H1 (cell line): Measurements from ENCODE around the gene UBASH3A. TPM values are rescaled to one million over a fixed set of nuclear protein-coding genes. Genes with fewer than 3 reads are reported as not detected.

Source experiments
- CTCF ChIA-PET: fragments of 300-600 bp; sonication (Branson Sonifier 250); formaldehyde crosslinking; loops from one replicate; lab custom pipeline; 2021; ENCODE audit not compliant: partially characterized antibody; lab: Charles Lee
- POLR2A ChIA-PET: fragments of 300-600 bp; sonication (Branson Sonifier 250); formaldehyde crosslinking; loops from one replicate; lab custom pipeline; 2021; ENCODE audit warnings: inconsistent platforms; ENCODE audit not compliant: partially characterized antibody; lab: Charles Lee
- DNase-seq, 2 experiments: peaks; one replicate each; pipeline versions ENCODE4 v3.0.0 to v3.0.0-alpha.2; 2010 to 2022; ENCODE audit warnings: low spot score in 2 of 2, low read depth in 1 of 2, mixed read lengths in 1 of 2
- FAIRE-seq: peaks from 2 replicates; lab custom pipeline; 2011; peaks lifted over from hg19 to GRCh38; lab: Jason Lieb, UNC
- H2AFZ ChIP-seq: 2 replicates; pipeline ENCODE4 v1.8.1; 2012; ENCODE audit warnings: low read length, inconsistent platforms
- H2AK5ac ChIP-seq: 2 replicates; pipeline ENCODE4 v1.6.1; 2013; ENCODE audit warnings: low read depth, low read length
- H2BK120ac ChIP-seq: replicated peaks from 2 replicates; pipeline ENCODE3; 2013; ENCODE audit warnings: low read depth, low read length, inconsistent platforms
- H2BK12ac ChIP-seq: 2 replicates; pipeline ENCODE4 v1.6.1; 2013; ENCODE audit warnings: low read depth, low read length
- H2BK15ac ChIP-seq: 2 replicates; pipeline ENCODE4 v1.6.1; 2013; ENCODE audit warnings: low read length
- H2BK20ac ChIP-seq: 2 replicates; pipeline ENCODE4 v1.6.1; 2013; ENCODE audit warnings: low read length
- H2BK5ac ChIP-seq: 2 replicates; pipeline ENCODE4 v1.6.1; 2013; ENCODE audit warnings: low read depth, low read length
- H3K14ac ChIP-seq: 2 replicates; pipeline ENCODE4 v1.6.1; 2013; ENCODE audit warnings: inconsistent platforms; ENCODE audit not compliant: insufficient read length
- H3K18ac ChIP-seq: 2 replicates; pipeline ENCODE4 v1.6.1; 2013; ENCODE audit warnings: low read length; ENCODE audit errors: extremely low read depth
- H3K23ac ChIP-seq: 2 replicates; pipeline ENCODE4 v1.6.1; 2013; ENCODE audit warnings: inconsistent platforms; ENCODE audit not compliant: insufficient read length
- H3K23me2 ChIP-seq: 2 replicates; pipeline ENCODE4 v1.6.1; 2013; ENCODE audit warnings: low read depth, low read length
- H3K27ac ChIP-seq: 2 replicates; pipeline ENCODE4 v1.6.1; 2011; ENCODE audit warnings: low read depth, low read length, inconsistent platforms
- H3K27me3 ChIP-seq, 4 experiments: replicated peaks in 1 of 4; 1 replicate in 1 of 4; 2 replicates in 3 of 4; pipeline versions ENCODE4 v1.6.1 to v1.8.1; 2011 to 2013; ENCODE audit warnings: low read length in 3 of 4, mild to moderate bottlenecking in 3 of 4, inconsistent platforms in 2 of 4, mixed read lengths in 2 of 4, moderate library complexity in 1 of 4; ENCODE audit not compliant: control insufficient read depth in 3 of 4, insufficient read depth in 3 of 4; ENCODE audit errors: extremely low read depth in 1 of 4
- H3K36me3 ChIP-seq, 4 experiments: 2 replicates each; pipeline versions ENCODE4 v1.6.1 to v1.8.1; 2011 to 2013; ENCODE audit warnings: mild to moderate bottlenecking in 4 of 4, low read length in 3 of 4, moderate library complexity in 2 of 4, control low read depth in 1 of 4, inconsistent platforms in 1 of 4; ENCODE audit not compliant: insufficient read depth in 4 of 4, control insufficient read depth in 2 of 4
- H3K4ac ChIP-seq: replicated peaks from 2 replicates; pipeline ENCODE3; 2013; ENCODE audit warnings: low read length, low read depth, mixed read lengths, inconsistent platforms; ENCODE audit not compliant: insufficient read length
- H3K4me1 ChIP-seq, 4 experiments: replicated peaks in 1 of 4; 1 replicate in 1 of 4; 2 replicates in 3 of 4; pipeline versions ENCODE4 v1.6.1 to v1.8.1; 2011 to 2013; ENCODE audit warnings: low read length in 3 of 4, inconsistent platforms in 2 of 4, mixed read lengths in 1 of 4; ENCODE audit not compliant: insufficient read depth in 4 of 4, control insufficient read depth in 3 of 4
- H3K4me2 ChIP-seq, 2 experiments: 2 replicates each; pipeline versions ENCODE4 v1.6.1 to v1.8.1; 2011 to 2013; ENCODE audit warnings: low read depth in 2 of 2, low read length in 2 of 2, control low read depth in 1 of 2, inconsistent platforms in 1 of 2, mild to moderate bottlenecking in 1 of 2; ENCODE audit not compliant: insufficient read depth in 1 of 2
- H3K4me3 ChIP-seq, 4 experiments: fragments of 200-600, 300-600 bp in 1 of 4; sonication (generic), shearing (Covaris generic), sonication (Bioruptor Twin) in 1 of 4; 2 replicates each; pipeline versions ENCODE4 v1.5.1 to v1.8.1; 2011 to 2016; ENCODE audit warnings: low read length in 4 of 4, low read depth in 3 of 4, control low read depth in 2 of 4, inconsistent platforms in 2 of 4, mild to moderate bottlenecking in 2 of 4, mixed read lengths in 1 of 4, moderate library complexity in 1 of 4; ENCODE audit not compliant: insufficient read depth in 2 of 4; ENCODE audit errors: extremely low read depth in 1 of 4
- H3K56ac ChIP-seq: replicated peaks from 2 replicates; pipeline ENCODE3; 2013; ENCODE audit warnings: low read depth, mild to moderate bottlenecking, mixed read lengths, low read length, inconsistent platforms; ENCODE audit not compliant: insufficient read length
- H3K79me1 ChIP-seq: 2 replicates; pipeline ENCODE4 v1.6.1; 2013; ENCODE audit warnings: low read depth, low read length, control low read depth
- H3K79me2 ChIP-seq, 2 experiments: 2 replicates each; pipeline versions ENCODE4 v1.6.1 to v1.8.1; 2012 to 2013; ENCODE audit warnings: low read length in 2 of 2, mild to moderate bottlenecking in 2 of 2, inconsistent platforms in 1 of 2; ENCODE audit not compliant: insufficient read depth in 2 of 2, control insufficient read depth in 1 of 2
- H3K9ac ChIP-seq, 4 experiments: replicated peaks in 1 of 4; 1 replicate in 1 of 4; 2 replicates in 3 of 4; pipeline versions ENCODE4 v1.6.1 to v1.8.1; 2011 to 2013; ENCODE audit warnings: low read depth in 3 of 4, low read length in 3 of 4, control low read depth in 2 of 4, mild to moderate bottlenecking in 2 of 4, moderate library complexity in 2 of 4, inconsistent platforms in 1 of 4; ENCODE audit errors: extremely low read depth in 1 of 4
- H3K9me3 ChIP-seq, 2 experiments: 2 replicates each; pipeline versions ENCODE4 v1.6.1 to v1.8.1; 2012 to 2013; ENCODE audit warnings: mild to moderate bottlenecking in 2 of 2, moderate library complexity in 2 of 2, control low read depth in 1 of 2, inconsistent platforms in 1 of 2, low read depth in 1 of 2, low read length in 1 of 2, mixed read lengths in 1 of 2; ENCODE audit not compliant: insufficient read depth in 2 of 2
- H4K20me1 ChIP-seq, 2 experiments: replicated peaks in 1 of 2; 2 replicates each; pipeline versions ENCODE3 to v1.8.1; 2011 to 2013; ENCODE audit warnings: inconsistent platforms in 2 of 2, low read length in 2 of 2, mild to moderate bottlenecking in 1 of 2; ENCODE audit not compliant: insufficient read depth in 2 of 2, control insufficient read depth in 1 of 2
- H4K5ac ChIP-seq: 2 replicates; pipeline ENCODE4 v1.6.1; 2013; ENCODE audit warnings: low read length, low read depth, mixed read lengths, inconsistent platforms; ENCODE audit not compliant: insufficient read length
- H4K8ac ChIP-seq: 2 replicates; pipeline ENCODE4 v1.8.0; 2013; ENCODE audit warnings: mild to moderate bottlenecking, moderate library complexity, low read length, inconsistent platforms; ENCODE audit not compliant: insufficient read depth; ENCODE audit errors: extremely low read depth
- H4K91ac ChIP-seq: replicated peaks from 2 replicates; pipeline ENCODE3; 2013; ENCODE audit warnings: low read length, mixed read lengths, inconsistent platforms; ENCODE audit not compliant: insufficient read length
- CTBP2 ChIP-seq: IDR thresholded peaks from 2 replicates; pipeline ENCODE4 v1.7.0; 2011; ENCODE audit warnings: borderline replicate concordance, mild to moderate bottlenecking, moderate library complexity, mixed read lengths, low read length; ENCODE audit not compliant: insufficient read depth, insufficient read length
- GABPA ChIP-seq: IDR thresholded peaks from 2 replicates; pipeline ENCODE4 v1.6.1; 2011; ENCODE audit warnings: mild to moderate bottlenecking, low read length, moderate library complexity, borderline replicate concordance; ENCODE audit not compliant: insufficient read depth
- JUND ChIP-seq: IDR thresholded peaks from 2 replicates; pipeline ENCODE4 v1.6.1; 2011; ENCODE audit warnings: mild to moderate bottlenecking, improper control_type of control experiment, low read length
- RFX5 ChIP-seq: IDR thresholded peaks from 2 replicates; pipeline ENCODE4 v1.6.1; 2011; ENCODE audit warnings: low read depth, low read length, improper control_type of control experiment, borderline replicate concordance
- SP4 ChIP-seq: IDR thresholded peaks from 2 replicates; pipeline ENCODE4 v1.6.1; 2012; ENCODE audit warnings: low read length, inconsistent platforms
- SRF ChIP-seq: IDR thresholded peaks from 2 replicates; pipeline ENCODE4 v1.6.1; 2011; ENCODE audit warnings: mild to moderate bottlenecking, low read depth, low read length, moderate library complexity
- YY1 ChIP-seq: IDR thresholded peaks from 2 replicates; pipeline ENCODE4 v1.6.1; 2011; ENCODE audit warnings: low read depth, mild to moderate bottlenecking, low read length
- WGBS, 2 experiments: shearing (Covaris generic) in 1 of 2; methylation state at CpG; one replicate each; pipeline versions ENCODE4 v1.1.6 to v1.1.7; 2013 to 2015; ENCODE audit warnings: low lambda C conversion rate in 2 of 2, mixed read lengths in 2 of 2, inconsistent platforms in 1 of 2, low coverage in 1 of 2, missing lambda C conversion rate in 1 of 2; ENCODE audit not compliant: insufficient replicate concordance in 2 of 2, insufficient coverage in 1 of 2, insufficient read length in 1 of 2; ENCODE audit errors: extremely low coverage in 1 of 2, missing lambda C conversion rate in 1 of 2; 5-methylcytosine and 5-hydroxymethylcytosine counted together
- polyA plus RNA-seq, 7 experiments: library from polyadenylated mRNA; depleted of rRNA in 3 of 7; stranded (reverse) in 5 of 7; unstranded in 2 of 7; fragments of >200 nt in 5 of 7; fragments of 200-250 nt in 2 of 7; gene quantifications; 1 replicate in 5 of 7; 2 replicates in 1 of 7; 4 replicates in 1 of 7; pipeline versions ENCODE4 v1.2.1 to v1.2.3, GENCODE V29; 2011 to 2013; ENCODE audit warnings: missing spikeins in 2 of 7, mixed read lengths in 2 of 7
- total RNA-seq: library from RNA; stranded (reverse); fragmentation: NEBNext Ultra II Directional; extraction: Animal tissue kit (Norgen Biotek cat#: 25700); gene quantifications from 2 replicates; pipeline ENCODE4 v1.2.1, GENCODE V29; 2021
- TF ChIP-seq, protein P1 (sequence below), 3 experiments: IDR thresholded peaks; 1 replicate in 2 of 3; 2 replicates in 1 of 3; pipeline versions ENCODE4 v1.5.1 to v1.6.1; 2011; ENCODE audit warnings: low read length in 3 of 3, mild to moderate bottlenecking in 3 of 3, inconsistent platforms in 2 of 3, low read depth in 1 of 3, moderate library complexity in 1 of 3; ENCODE audit not compliant: insufficient read depth in 1 of 3; ENCODE audit errors: control extremely low read depth in 1 of 3

UBASH3A gene
- total and polyA plus RNA-seq, 2 of the 8 experiments (the other 6 are each of a cell fraction or from before 2014, with no cell fraction given) = not detected

GRCh38 chr21:42411891-42412635 lies 8.4 kb downstream of the UBASH3A start:
- Histone ChIP-seq H3K36me3 (no peaks in the 10 kb centered on the region), H3K14ac (no peak overlapping the region), H2AK5ac (no peak overlapping the region), H3K4ac (no peak overlapping the region), H3K23ac (no peak overlapping the region), H3K4me2 (no peak overlapping the region), H2BK12ac (no peak overlapping the region), H3K9me3 (no peaks in the 10 kb centered on the region), H3K79me2 (no peaks in the 10 kb centered on the region), H3K9ac (no peak overlapping the region), H3K4me3 (no peak overlapping the region), H3K23me2 (peaks cover 6% of the 10 kb centered on the region), H3K4me1 (peaks cover 0 to 3% (median 1%) of the 10 kb centered on the region in 4 experiments; a peak in 4 of 7 replicates), H2AFZ (no peak overlapping the region), H4K20me1 (peaks cover 0 to 3% of the 10 kb centered on the region in 2 experiments), H3K56ac (no peak overlapping the region), H3K27me3 (no peaks in the 10 kb centered on the region), H2BK15ac (no peak overlapping the region), H2BK120ac (no peak overlapping the region), H3K27ac (no peak overlapping the region), H3K18ac (no peak overlapping the region), H3K79me1 (no peaks in the 10 kb centered on the region), H2BK5ac (no peak overlapping the region), H4K8ac (no peak overlapping the region), H4K91ac (peak overlapping the region; percentile 42), H4K5ac (no peak overlapping the region), H2BK20ac (no peak overlapping the region)
- ChIA-PET POLR2A (interaction anchor here (1.1 kb wide), 1 partner anchor 20 kb away, joined by 3 read pairs; no protein-coding TSS in a partner anchor), CTCF (interaction anchor here (0.8 to 4.2 kb wide), 25 partner anchors 9 to 178 kb away, joined by 3 to 19 read pairs (median 4); no protein-coding TSS in a partner anchor)
- TF ChIP-seq YY1 = no peak
- TF ChIP-seq, protein P1, sequence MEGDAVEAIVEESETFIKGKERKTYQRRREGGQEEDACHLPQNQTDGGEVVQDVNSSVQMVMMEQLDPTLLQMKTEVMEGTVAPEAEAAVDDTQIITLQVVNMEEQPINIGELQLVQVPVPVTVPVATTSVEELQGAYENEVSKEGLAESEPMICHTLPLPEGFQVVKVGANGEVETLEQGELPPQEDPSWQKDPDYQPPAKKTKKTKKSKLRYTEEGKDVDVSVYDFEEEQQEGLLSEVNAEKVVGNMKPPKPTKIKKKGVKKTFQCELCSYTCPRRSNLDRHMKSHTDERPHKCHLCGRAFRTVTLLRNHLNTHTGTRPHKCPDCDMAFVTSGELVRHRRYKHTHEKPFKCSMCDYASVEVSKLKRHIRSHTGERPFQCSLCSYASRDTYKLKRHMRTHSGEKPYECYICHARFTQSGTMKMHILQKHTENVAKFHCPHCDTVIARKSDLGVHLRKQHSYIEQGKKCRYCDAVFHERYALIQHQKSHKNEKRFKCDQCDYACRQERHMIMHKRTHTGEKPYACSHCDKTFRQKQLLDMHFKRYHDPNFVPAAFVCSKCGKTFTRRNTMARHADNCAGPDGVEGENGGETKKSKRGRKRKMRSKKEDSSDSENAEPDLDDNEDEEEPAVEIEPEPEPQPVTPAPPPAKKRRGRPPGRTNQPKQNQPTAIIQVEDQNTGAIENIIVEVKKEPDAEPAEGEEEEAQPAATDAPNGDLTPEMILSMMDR (IDR thresholded peaks at IDR 0.05; ENCODE audit: control extremely low read depth in 1 of 3, insufficient read depth in 1 of 3, low read depth in 1 of 3, low read length in 3 of 3) = no peak
- TF ChIP-seq CTBP2 = no peak
- no peak for TF ChIP-seq JUND
- no peak for TF ChIP-seq RFX5
- no peak for TF ChIP-seq SRF
- TF ChIP-seq GABPA = no peak
- no peak for TF ChIP-seq SP4
- no peak for DNase-seq
- WGBS, 2 experiments = 91% methylated on average over 21 of the region's 21 CpGs; no CpG with 5 or more reads in 1 of the 2 experiments
- no peak for FAIRE-seq
